OCI-LY3 (cell line): ENCODE measurements around the gene RND1.

Source experiments
- H2AFZ ChIP-seq: fragments of 200-600, 300-600 bp; shearing (Covaris generic); 2 replicates; pipeline ENCODE4 v1.6.0; 2014; ENCODE audit warnings: antibody characterized with exemption, low read depth, low read length
- H3K27ac ChIP-seq: fragments of 200-600, 300-600 bp; sonication (generic); 2 replicates; pipeline ENCODE4 v1.5.1; 2014; ENCODE audit warnings: mild to moderate bottlenecking, low read length, moderate library complexity, mixed read lengths
- H3K27me3 ChIP-seq: fragments of 200-600, 300-600 bp; sonication (generic); 2 replicates; pipeline ENCODE4 v1.6.1; 2014; ENCODE audit warnings: low read depth, low read length, mixed read lengths
- H3K36me3 ChIP-seq: fragments of 200-600, 300-600 bp; sonication (generic); replicated peaks from 2 replicates; pipeline ENCODE3; 2014; ENCODE audit warnings: low read depth, low read length, mixed read lengths
- H3K4me1 ChIP-seq: fragments of 300-600, 200-600 bp; sonication (generic); 2 replicates; pipeline ENCODE4 v1.6.1; 2014; ENCODE audit warnings: low read length, mixed read lengths
- H3K4me2 ChIP-seq: fragments of 200-600, 300-600 bp; sonication (generic); 2 replicates; pipeline ENCODE4 v1.6.1; 2014; ENCODE audit warnings: low read length, mixed read lengths
- H3K4me3 ChIP-seq: fragments of 300-600, 200-600 bp; sonication (generic); 2 replicates; pipeline ENCODE4 v1.5.1; 2014; ENCODE audit warnings: antibody characterized with exemption, mild to moderate bottlenecking, low read length, moderate library complexity
- H3K79me2 ChIP-seq: fragments of 300-600, 200-600 bp; shearing (Covaris generic); 2 replicates; pipeline ENCODE4 v1.6.1; 2014; ENCODE audit warnings: mild to moderate bottlenecking, low read length, mixed read lengths
- H3K9ac ChIP-seq: fragments of 300-600, 200-600 bp; shearing (Covaris generic); 2 replicates; pipeline ENCODE4 v1.6.0; 2014; ENCODE audit warnings: mild to moderate bottlenecking, low read length, moderate library complexity
- H3K9me3 ChIP-seq: fragments of 200-600, 300-600 bp; shearing (Covaris generic); 2 replicates; pipeline ENCODE4 v1.6.1; 2014; ENCODE audit warnings: low read length, mixed read lengths; ENCODE audit not compliant: insufficient read depth
- H4K20me1 ChIP-seq: fragments of 200-600, 300-600 bp; sonication (generic); 2 replicates; pipeline ENCODE4 v1.6.1; 2016; ENCODE audit warnings: low read length, mixed read lengths; ENCODE audit not compliant: insufficient read depth
- CTCF ChIP-seq: fragments of 200-600, 300-600 bp; sonication (generic); IDR thresholded peaks from 2 replicates; pipeline ENCODE4 v1.5.1; 2014; ENCODE audit warnings: antibody characterized with exemption, low read length, low read depth
- EZH2phosphoT487 ChIP-seq: fragments of 200-600 bp; shearing (Covaris generic); IDR thresholded peaks from 2 replicates; pipeline ENCODE4 v1.6.1; 2018; ENCODE audit warnings: antibody characterized with exemption, mixed run types, low read depth

The RND1 gene

DNA sequence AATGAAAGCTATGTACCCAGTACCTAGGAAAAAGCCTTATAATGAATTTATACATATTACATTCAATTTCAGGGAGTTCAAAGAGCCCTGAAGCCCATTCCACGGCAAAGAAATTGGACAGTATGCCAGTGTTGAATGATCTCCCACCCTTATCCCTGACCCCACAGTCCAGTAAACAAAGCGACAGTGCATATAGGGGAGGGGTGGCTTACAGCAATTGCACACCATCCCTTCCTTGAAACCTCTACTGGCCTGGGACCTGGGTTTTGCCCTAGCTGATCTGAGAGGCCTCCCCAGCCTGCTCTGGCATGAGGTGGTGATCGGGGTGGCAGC is 17.3 kb upstream of the RND1 start:
- no peaks in the 10 kb centered on the region for H4K20me1 ChIP-seq
- TF ChIP-seq CTCF, result no peak
- no peak overlapping the region for H3K27ac ChIP-seq
- H3K27me3 ChIP-seq, result peaks cover 17% of the 10 kb centered on the region
- H2AFZ ChIP-seq, result no peak overlapping the region
- H3K4me1 ChIP-seq, result peaks cover 8% of the 10 kb centered on the region; the same call in 1 of the 2 replicates
- no peak overlapping the region for H3K4me3 ChIP-seq
- H3K4me2 ChIP-seq, result no peak overlapping the region
- no peaks in the 10 kb centered on the region for H3K79me2 ChIP-seq
- no peaks in the 10 kb centered on the region for H3K36me3 ChIP-seq
- no peaks in the 10 kb centered on the region for H3K9me3 ChIP-seq
- no peak overlapping the region for H3K9ac ChIP-seq

DNA sequence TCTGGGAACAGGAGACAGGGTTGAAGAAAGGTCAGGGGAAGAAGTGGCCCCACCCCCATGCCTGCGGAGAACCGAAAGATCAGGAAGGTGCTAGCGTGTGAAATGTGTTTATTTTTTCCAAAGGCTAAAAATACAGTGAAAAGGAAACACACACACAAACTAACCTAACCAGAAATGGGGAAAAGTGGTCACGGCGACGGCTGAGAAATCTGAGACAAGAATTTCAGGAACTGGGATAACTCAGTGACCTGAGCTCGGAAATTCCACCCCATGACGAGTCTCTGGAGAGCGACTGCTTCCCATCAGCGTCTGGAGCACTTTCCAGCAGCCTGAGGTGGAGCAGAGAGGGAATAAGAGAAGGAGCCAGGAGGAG is 16.6 kb upstream of the RND1 start:
- Histone ChIP-seq H3K27me3 (peaks cover 17% of the 10 kb centered on the region), H4K20me1 (no peaks in the 10 kb centered on the region), H3K4me2 (no peak overlapping the region), H3K79me2 (no peaks in the 10 kb centered on the region), H3K9me3 (no peaks in the 10 kb centered on the region), H3K9ac (no peak overlapping the region), H3K4me3 (no peak overlapping the region), H2AFZ (no peak overlapping the region), H3K36me3 (no peaks in the 10 kb centered on the region), H3K4me1 (peaks cover 8% of the 10 kb centered on the region; the same call in 1 of the 2 replicates), H3K27ac (no peak overlapping the region)
- TF ChIP-seq CTCF (no peak), EZH2phosphoT487 (no peak)

DNA sequence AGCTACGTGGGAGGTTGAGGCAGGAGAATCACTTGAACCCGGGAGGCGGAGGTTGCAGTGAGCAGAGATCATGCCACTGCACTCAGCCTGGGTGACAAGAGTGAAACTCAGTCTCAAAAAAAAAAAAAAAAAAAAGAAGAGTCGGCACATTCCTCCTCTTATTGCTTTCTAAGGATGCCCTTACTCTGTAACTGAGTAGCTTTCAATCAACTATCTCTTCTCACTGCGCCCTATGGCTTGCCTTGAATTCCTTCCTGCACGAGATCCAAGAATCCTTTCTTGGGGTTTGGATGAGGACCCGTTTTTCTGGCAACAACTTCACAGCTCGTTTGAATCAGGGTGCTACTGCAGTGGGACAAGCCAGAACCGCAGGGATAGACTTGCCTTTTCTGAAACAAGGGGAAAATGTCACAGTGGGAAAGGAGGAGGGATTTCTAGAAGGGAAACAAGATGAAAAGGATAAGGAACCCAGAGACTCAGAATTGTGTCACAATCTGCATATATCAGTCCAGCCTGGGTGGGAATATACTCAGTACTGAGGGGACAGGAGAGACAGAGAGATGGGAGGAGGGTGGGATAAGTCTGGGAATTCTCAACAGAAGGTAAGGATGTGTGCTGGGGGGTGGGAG is 16.1 kb upstream of the RND1 start:
- Histone ChIP-seq H4K20me1 (no peaks in the 10 kb centered on the region), H3K36me3 (no peaks in the 10 kb centered on the region), H2AFZ (no peak overlapping the region), H3K9ac (no peak overlapping the region), H3K9me3 (no peaks in the 10 kb centered on the region), H3K4me3 (no peak overlapping the region), H3K27ac (no peak overlapping the region), H3K27me3 (peaks cover 17% of the 10 kb centered on the region), H3K4me2 (no peak overlapping the region), H3K4me1 (peaks cover 8% of the 10 kb centered on the region; the same call in 1 of the 2 replicates), H3K79me2 (no peaks in the 10 kb centered on the region)
- TF ChIP-seq EZH2phosphoT487, result no peak
- no peak for TF ChIP-seq CTCF

DNA sequence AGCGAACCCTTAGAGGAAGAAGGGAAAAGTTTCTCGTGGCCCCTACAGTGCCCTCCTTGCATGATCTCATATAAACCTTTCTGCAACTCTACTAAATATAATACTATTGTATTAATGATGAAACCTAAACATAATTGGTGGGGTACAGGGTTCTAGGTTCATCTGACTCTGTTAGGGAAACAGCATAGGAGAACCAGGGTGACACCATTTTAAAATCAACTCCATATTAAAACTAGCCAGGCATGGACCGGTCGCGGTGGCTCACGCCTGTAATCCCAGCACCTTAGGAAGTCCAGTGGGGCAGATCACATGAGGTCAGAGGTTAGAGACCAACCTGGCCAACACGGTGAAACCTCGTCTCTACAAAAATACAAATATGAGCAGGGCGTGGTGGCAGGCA is 15.0 kb upstream of the RND1 start:
- Histone ChIP-seq H3K4me3 (no peak overlapping the region), H2AFZ (no peak overlapping the region), H3K79me2 (no peaks in the 10 kb centered on the region), H3K4me2 (no peak overlapping the region), H3K9me3 (no peaks in the 10 kb centered on the region), H4K20me1 (no peaks in the 10 kb centered on the region), H3K36me3 (no peaks in the 10 kb centered on the region), H3K9ac (no peak overlapping the region), H3K4me1 (peaks cover 8% of the 10 kb centered on the region; the same call in 1 of the 2 replicates), H3K27ac (no peak overlapping the region), H3K27me3 (peaks cover 17% of the 10 kb centered on the region)
- TF ChIP-seq EZH2phosphoT487 (no peak), CTCF (no peak)
